Measurements from ENCODE around the gene BEGAIN.

The BEGAIN gene

GRCh38 chr14:100607611-100607956 lies 20.4 kb upstream of the BEGAIN start:
- Histone ChIP-seq H3K4me2 (ENCODE audit: low read length) (no peak overlapping the region), H3K9me2 (replicated peaks; ENCODE audit: control insufficient read depth, low read length) (no peaks in the 10 kb centered on the region), H3K9me3 (ENCODE audit: control insufficient read depth, insufficient read depth, low read length) (no peaks in the 10 kb centered on the region), H3K27ac (ENCODE audit: low read depth, low read length) (no peak overlapping the region), H3K4me1 (ENCODE audit: control insufficient read depth, low read length) (no peaks in the 10 kb centered on the region), H4K20me1 (ENCODE audit: control insufficient read depth, insufficient read depth, low read depth, low read length) (no peaks in the 10 kb centered on the region), H3K36me3 (ENCODE audit: control insufficient read depth, low read length) (no peaks in the 10 kb centered on the region), H3F3A (ENCODE audit: control insufficient read depth, insufficient read depth) (no peaks in the 10 kb centered on the region), H3K4me3 (ENCODE audit: low read length) (no peak overlapping the region), H3K27me3 (ENCODE audit: control insufficient read depth, low read length) (no peaks in the 10 kb centered on the region), H3K79me2 (ENCODE audit: control insufficient read depth, low read length) (no peaks in the 10 kb centered on the region)
- TF ChIP-seq EZH2phosphoT487 (IDR thresholded peaks at IDR 0.05; ENCODE audit: borderline replicate concordance, low read length) = no peak
- no peak for TF ChIP-seq CTCF (IDR thresholded peaks at IDR 0.05; ENCODE audit: low read depth, low read length, poor library complexity, severe bottlenecking)

- Histone ChIP-seq H4K20me1 (ENCODE audit: control insufficient read depth, insufficient read depth, low read depth, low read length) (no peaks in the 10 kb centered on the region), H3K27me3 (ENCODE audit: control insufficient read depth, low read length) (no peaks in the 10 kb centered on the region), H3K36me3 (ENCODE audit: control insufficient read depth, low read length) (no peaks in the 10 kb centered on the region), H3K4me3 (ENCODE audit: low read length) (no peak overlapping the region), H3K9me3 (ENCODE audit: control insufficient read depth, insufficient read depth, low read length) (no peaks in the 10 kb centered on the region), H3K9me2 (replicated peaks; ENCODE audit: control insufficient read depth, low read length) (no peaks in the 10 kb centered on the region), H3K27ac (ENCODE audit: low read depth, low read length) (no peak overlapping the region), H3K4me2 (ENCODE audit: low read length) (no peak overlapping the region), H3F3A (ENCODE audit: control insufficient read depth, insufficient read depth) (no peaks in the 10 kb centered on the region), H3K4me1 (ENCODE audit: control insufficient read depth, low read length) (no peaks in the 10 kb centered on the region), H3K79me2 (ENCODE audit: control insufficient read depth, low read length) (no peaks in the 10 kb centered on the region)
- TF ChIP-seq CTCF (IDR thresholded peaks at IDR 0.05; ENCODE audit: low read depth, low read length, poor library complexity, severe bottlenecking) (no peak), EZH2phosphoT487 (IDR thresholded peaks at IDR 0.05; ENCODE audit: borderline replicate concordance, low read length) (no peak)
These were observed 19.7 kb upstream of the BEGAIN start for GRCh38 chr14:100606687-100607610.

GRCh38 chr14:100605706-100606686 lies 18.8 kb upstream of the BEGAIN start:
- Histone ChIP-seq H3K79me2 (ENCODE audit: control insufficient read depth, low read length) (no peaks in the 10 kb centered on the region), H4K20me1 (ENCODE audit: control insufficient read depth, insufficient read depth, low read depth, low read length) (no peaks in the 10 kb centered on the region), H3F3A (ENCODE audit: control insufficient read depth, insufficient read depth) (no peaks in the 10 kb centered on the region), H3K27ac (ENCODE audit: low read depth, low read length) (no peak overlapping the region), H3K4me1 (ENCODE audit: control insufficient read depth, low read length) (no peaks in the 10 kb centered on the region), H3K36me3 (ENCODE audit: control insufficient read depth, low read length) (no peaks in the 10 kb centered on the region), H3K9me2 (replicated peaks; ENCODE audit: control insufficient read depth, low read length) (no peaks in the 10 kb centered on the region), H3K4me3 (ENCODE audit: low read length) (no peak overlapping the region), H3K9me3 (ENCODE audit: control insufficient read depth, insufficient read depth, low read length) (no peaks in the 10 kb centered on the region), H3K4me2 (ENCODE audit: low read length) (no peak overlapping the region), H3K27me3 (ENCODE audit: control insufficient read depth, low read length) (no peaks in the 10 kb centered on the region)
- TF ChIP-seq EZH2phosphoT487 (IDR thresholded peaks at IDR 0.05; ENCODE audit: borderline replicate concordance, low read length) (no peak), CTCF (IDR thresholded peaks at IDR 0.05; ENCODE audit: low read depth, low read length, poor library complexity, severe bottlenecking) (no peak)

All from DOHH2 (cell line).